DMS53 (cell line): ENCODE data around the gene PLEKHA3.

ENCODE experiments used
- DNase-seq: peaks from one replicate; lab custom pipeline; 2025; lab: John Stamatoyannopoulos, UW

The PLEKHA3 gene

GRCh38 chr2:178478439-178479274 is 1.6 kb upstream of the PLEKHA3 start, which contains the start of gene FKBP7:
Gene FKBP7 (minus strand): TSS chr2:178478600. CDS start chr2:178478499, 101 bp downstream.
- DNase-seq: peak; percentile 97

GRCh38 chr2:178479275-178479616 is 1.0 kb upstream of the PLEKHA3 start:
- DNase-seq: peak; percentile 62

- DNase-seq: peak; percentile 60
Observed at GRCh38 chr2:178479758-178480226, 465 bp upstream of the PLEKHA3 start.

- peak; percentile 67 for DNase-seq
Observed at GRCh38 chr2:178482437-178482836, 2.2 kb downstream of the PLEKHA3 start.

- DNase-seq: peak; percentile 85
Observed at GRCh38 chr2:178484245-178485041, 4.2 kb downstream of the PLEKHA3 start.

- no peak for DNase-seq
Observed at GRCh38 chr2:178485356-178485755, 5.1 kb downstream of the PLEKHA3 start.

GRCh38 chr2:178491612-178492011 is 11.4 kb downstream of the PLEKHA3 start:
- DNase-seq: no peak

- DNase-seq: no peak
Observed at GRCh38 chr2:178496049-178496448, 15.8 kb downstream of the PLEKHA3 start.

- no peak for DNase-seq
Observed at GRCh38 chr2:178498137-178498536, 17.9 kb downstream of the PLEKHA3 start.

GRCh38 chr2:178499640-178500039 is 19.4 kb downstream of the PLEKHA3 start:
- no peak for DNase-seq

GRCh38 chr2:178502751-178503150 is 22.5 kb downstream of the PLEKHA3 start:
- no peak for DNase-seq

GRCh38 chr2:178506101-178506500 is 25.8 kb downstream of the PLEKHA3 start:
- no peak for DNase-seq

- no peak for DNase-seq
Observed at GRCh38 chr2:178506524-178506923, 26.3 kb downstream of the PLEKHA3 start.

- DNase-seq: no peak
Observed at GRCh38 chr2:178506949-178507348, 26.7 kb downstream of the PLEKHA3 start.

- no peak for DNase-seq
Observed at GRCh38 chr2:178508646-178509045, 28.4 kb downstream of the PLEKHA3 start.

- DNase-seq: no peak
Observed at GRCh38 chr2:178510384-178510783, 30.1 kb downstream of the PLEKHA3 start.

- peak; percentile 13 for DNase-seq
Observed at GRCh38 chr2:178512484-178512883, 32.2 kb downstream of the PLEKHA3 start.

- DNase-seq: no peak
Observed at GRCh38 chr2:178513876-178514275, 33.6 kb downstream of the PLEKHA3 start.

GRCh38 chr2:178514664-178515063 is 34.4 kb downstream of the PLEKHA3 start:
- DNase-seq: peak; percentile 11

GRCh38 chr2:178517496-178517895 is 37.2 kb downstream of the PLEKHA3 start:
- no peak for DNase-seq

- no peak for DNase-seq
Observed at GRCh38 chr2:178521304-178522150, 41.3 kb downstream of the PLEKHA3 start.
